A673 (cell line): ENCODE measurements around the gene CTNNA2. TPM values are rescaled to one million over a fixed set of nuclear protein-coding genes. Genes with fewer than 3 reads are reported as not detected.

ENCODE experiments used
- BruUV-seq: library from RNA; stranded (reverse); fragments of 400-500 nt; replicated peaks from 2 replicates; lab custom pipeline; 2021; lab: Mats Ljungman, UMichigan
- CTCF ChIA-PET: fragments of 300-600 bp; sonication (Branson Sonifier 250); formaldehyde crosslinking; loops from one replicate; lab custom pipeline; 2022; ENCODE audit warnings: antibody characterized with exemption; lab: Charles Lee
- POLR2A ChIA-PET: fragments of 300-600 bp; sonication (Branson Sonifier 250); formaldehyde crosslinking; loops from one replicate; lab custom pipeline; 2022; ENCODE audit warnings: antibody characterized with exemption; ENCODE audit not compliant: low non-redundant PET; lab: Charles Lee
- DNase-seq: peaks from one replicate; pipeline ENCODE4 v3.0.0-alpha.2; 2015; ENCODE audit warnings: low spot score
- H3K27ac ChIP-seq: fragments of 200-600 bp; sonication (generic); 2 replicates; pipeline ENCODE4 v1.5.1; 2016; ENCODE audit warnings: mixed run types, low read depth, mild to moderate bottlenecking, mixed read lengths, antibody characterized with exemption, low read length; ENCODE audit not compliant: poor library complexity, severe bottlenecking
- H3K27me3 ChIP-seq: fragments of 200-600 bp; sonication (generic); replicated peaks from 2 replicates; pipeline ENCODE4 v1.6.1; 2017; ENCODE audit warnings: mixed run types, low read depth, mild to moderate bottlenecking, mixed read lengths, antibody characterized with exemption, low read length; ENCODE audit not compliant: insufficient read depth, poor library complexity
- H3K36me3 ChIP-seq: fragments of 200-600 bp; sonication (generic); 2 replicates; pipeline ENCODE4 v1.6.1; 2016; ENCODE audit warnings: mixed run types, mild to moderate bottlenecking, mixed read lengths, antibody characterized with exemption, low read length; ENCODE audit not compliant: insufficient read depth, poor library complexity, severe bottlenecking
- H3K4me1 ChIP-seq: fragments of 200-600 bp; sonication (generic); 2 replicates; pipeline ENCODE4 v1.6.1; 2017; ENCODE audit warnings: mixed run types, mild to moderate bottlenecking, mixed read lengths, antibody characterized with exemption, low read length; ENCODE audit not compliant: insufficient read depth, poor library complexity, severe bottlenecking
- H3K4me3 ChIP-seq: fragments of 200-600 bp; sonication (generic); 2 replicates; pipeline ENCODE4 v1.5.1; 2016; ENCODE audit warnings: low read depth, mixed run types, mild to moderate bottlenecking, mixed read lengths, low read length; ENCODE audit not compliant: poor library complexity, severe bottlenecking
- H3K9me3 ChIP-seq: fragments of 200-600 bp; sonication (generic); 2 replicates; pipeline ENCODE4 v1.6.1; 2016; ENCODE audit warnings: mixed run types, low read depth, mild to moderate bottlenecking, mixed read lengths, antibody characterized with exemption, low read length; ENCODE audit not compliant: poor library complexity, severe bottlenecking
- EZH2 ChIP-seq: fragments of 200-600 bp; sonication (generic); IDR thresholded peaks from 2 replicates; pipeline ENCODE4 v1.6.1; 2017; ENCODE audit warnings: borderline replicate concordance, low read depth, mild to moderate bottlenecking, mixed read lengths, antibody characterized with exemption, low read length; ENCODE audit not compliant: poor library complexity, severe bottlenecking
- intact Hi-C: fragments of 100-400 bp; cut with micrococcal nuclease; formaldehyde crosslinking; loops from one replicate; pipeline ENCODE4 v1.10.0; 2022; ENCODE audit not compliant: unreplicated experiment
- microRNA-seq: library from miRNA; unstranded; fragments of <30 nt; microRNA quantifications from one replicate; pipeline ENCODE4 v1.2.0, GENCODE V29; 2021
- total RNA-seq: library from RNA; stranded (reverse); gene quantifications from 2 replicates; pipeline ENCODE4 v1.2.3, GENCODE V29; 2021
- TF ChIP-seq, protein P1 (sequence below): fragments of 300-800, 200-600 bp; sonication (generic); conservative IDR thresholded peaks from 2 replicates; pipeline ENCODE4 v1.5.1; 2017; ENCODE audit warnings: low read depth, mild to moderate bottlenecking, antibody characterized with exemption, low read length, moderate library complexity, mixed read lengths

The CTNNA2 gene
- total RNA-seq, 1 experiment from 2014 or later, result not detected

DNA sequence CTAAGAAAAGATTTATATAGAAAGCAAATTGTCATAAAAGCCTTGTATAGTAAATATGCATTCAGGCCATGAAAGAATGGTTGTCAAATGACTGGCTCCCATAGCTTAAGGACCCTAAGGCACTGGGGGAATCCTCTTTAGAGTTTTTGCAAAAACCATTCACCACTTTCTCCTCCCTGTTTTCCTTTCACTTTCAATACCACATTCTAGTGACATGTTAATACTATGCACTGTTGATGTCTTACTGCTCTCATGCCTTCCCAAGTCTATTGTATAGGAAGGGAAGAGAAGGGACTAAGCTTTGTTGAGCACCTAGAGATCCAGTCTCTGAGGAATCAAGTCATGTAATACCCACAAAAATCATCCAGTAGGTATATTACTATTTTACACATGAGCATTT lies 1174.7 kb downstream of the CTNNA2 start:
- DNase-seq, result no peak
- Histone ChIP-seq H3K9me3 (peaks cover 13% of the 10 kb centered on the region), H3K27ac (no peak overlapping the region), H3K4me3 (no peak overlapping the region), H3K27me3 (no peaks in the 10 kb centered on the region), H3K4me1 (no peaks in the 10 kb centered on the region), H3K36me3 (no peaks in the 10 kb centered on the region)
- intact Hi-C loops, result no loop called here
- BruUV-seq, result no TSS peak
- ChIA-PET CTCF (no interaction called here), POLR2A (no interaction called here)
- TF ChIP-seq, protein P1, sequence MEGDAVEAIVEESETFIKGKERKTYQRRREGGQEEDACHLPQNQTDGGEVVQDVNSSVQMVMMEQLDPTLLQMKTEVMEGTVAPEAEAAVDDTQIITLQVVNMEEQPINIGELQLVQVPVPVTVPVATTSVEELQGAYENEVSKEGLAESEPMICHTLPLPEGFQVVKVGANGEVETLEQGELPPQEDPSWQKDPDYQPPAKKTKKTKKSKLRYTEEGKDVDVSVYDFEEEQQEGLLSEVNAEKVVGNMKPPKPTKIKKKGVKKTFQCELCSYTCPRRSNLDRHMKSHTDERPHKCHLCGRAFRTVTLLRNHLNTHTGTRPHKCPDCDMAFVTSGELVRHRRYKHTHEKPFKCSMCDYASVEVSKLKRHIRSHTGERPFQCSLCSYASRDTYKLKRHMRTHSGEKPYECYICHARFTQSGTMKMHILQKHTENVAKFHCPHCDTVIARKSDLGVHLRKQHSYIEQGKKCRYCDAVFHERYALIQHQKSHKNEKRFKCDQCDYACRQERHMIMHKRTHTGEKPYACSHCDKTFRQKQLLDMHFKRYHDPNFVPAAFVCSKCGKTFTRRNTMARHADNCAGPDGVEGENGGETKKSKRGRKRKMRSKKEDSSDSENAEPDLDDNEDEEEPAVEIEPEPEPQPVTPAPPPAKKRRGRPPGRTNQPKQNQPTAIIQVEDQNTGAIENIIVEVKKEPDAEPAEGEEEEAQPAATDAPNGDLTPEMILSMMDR, result no peak
- TF ChIP-seq EZH2, result no peak

DNA sequence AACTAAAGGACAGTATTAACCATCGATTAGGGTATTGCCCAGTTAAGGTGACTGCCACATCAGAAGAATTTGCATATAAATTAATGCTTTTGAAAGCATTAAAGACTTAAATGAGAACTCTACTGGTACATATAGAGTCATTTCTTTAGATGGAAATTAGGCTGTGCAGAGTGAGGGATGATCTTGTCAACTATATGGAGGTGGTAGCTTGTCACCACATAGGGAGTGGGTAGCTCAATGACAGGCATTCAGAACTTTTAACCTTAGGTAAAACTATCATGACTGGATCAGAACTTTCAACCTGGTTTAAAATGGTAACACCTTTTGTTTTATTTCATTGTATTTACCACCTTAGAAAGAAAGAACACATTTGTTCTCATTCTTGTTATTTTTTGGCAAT lies 1176.3 kb downstream of the CTNNA2 start:
- H3K4me1 ChIP-seq, result no peaks in the 10 kb centered on the region
- H3K9me3 ChIP-seq, result peaks cover 15% of the 10 kb centered on the region
- DNase-seq, result no peak
- TF ChIP-seq, protein P1, result no peak
- TF ChIP-seq EZH2, result no peak
- H3K4me3 ChIP-seq, result no peak overlapping the region
- no TSS peak for BruUV-seq
- no peaks in the 10 kb centered on the region for H3K36me3 ChIP-seq
- intact Hi-C loops, result no loop called here
- CTCF ChIA-PET, result no interaction called here
- H3K27me3 ChIP-seq, result no peaks in the 10 kb centered on the region
- no peak overlapping the region for H3K27ac ChIP-seq
- POLR2A ChIA-PET, result no interaction called here

Small RNA genes within 50 kb of the gene (microRNA-seq; reads per million reads assigned to microRNA genes)
- gene MIR4264 (not detected), gene MIR8080 (not detected)
